Esophagus muscularis mucosa (tissue), 3 donors: ENCODE data around the gene CNTNAP2.

ENCODE experiments used
- POLR2AphosphoS5 ChIP-seq, 2 donors: sonication (generic); formaldehyde crosslinking; IDR thresholded peaks; one replicate each; pipeline ENCODE4 v1.6.1; 2017; ENCODE audit warnings: antibody characterized with exemption in 2 of 2
- TF ChIP-seq, protein P1 (sequence below), 3 experiments: fragments of 200-600 bp in 2 of 3; fragments of 450-650 bp in 1 of 3; sonication (generic) in 2 of 3; IDR thresholded peaks; one replicate each; pipeline ENCODE4 v1.5.1; 2017 to 2019; ENCODE audit warnings: antibody characterized with exemption in 3 of 3, mild to moderate bottlenecking in 2 of 3, moderate library complexity in 1 of 3

DNA sequence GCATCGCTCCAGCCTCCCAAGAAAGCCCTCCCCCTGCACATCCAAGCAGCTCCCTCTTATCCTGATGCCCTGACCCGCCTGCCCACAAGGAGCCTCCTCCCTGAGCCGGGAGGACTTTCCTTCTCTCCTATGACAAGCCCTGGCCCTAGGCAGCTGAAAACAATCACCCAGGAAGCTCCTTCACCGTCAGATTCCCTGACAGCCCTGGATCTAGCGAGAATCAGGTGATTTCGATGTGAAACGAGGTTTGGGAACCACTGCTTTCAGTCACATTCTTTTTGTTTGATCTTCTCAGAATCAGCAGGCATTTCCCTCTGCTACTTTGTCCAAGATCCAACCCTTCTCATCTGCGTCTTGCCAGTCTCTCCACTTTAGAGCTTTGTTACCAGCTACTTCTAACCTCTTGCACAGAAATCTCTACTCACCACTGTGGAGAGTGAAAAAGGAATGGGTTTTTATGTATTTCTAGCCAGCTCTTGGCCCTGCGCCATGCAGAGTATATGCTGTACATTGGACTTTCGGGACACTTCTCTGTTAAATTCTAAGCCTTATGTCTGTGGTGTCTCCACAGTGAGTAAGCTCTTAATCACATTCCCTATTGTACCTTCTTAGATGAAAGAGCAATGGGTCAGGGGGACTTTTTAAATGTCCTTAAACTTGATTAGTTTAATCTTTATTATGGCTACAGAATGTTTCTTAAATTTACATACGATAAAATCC, 2220.8 kb downstream of the CNTNAP2 start:
- TF ChIP-seq, protein P1, sequence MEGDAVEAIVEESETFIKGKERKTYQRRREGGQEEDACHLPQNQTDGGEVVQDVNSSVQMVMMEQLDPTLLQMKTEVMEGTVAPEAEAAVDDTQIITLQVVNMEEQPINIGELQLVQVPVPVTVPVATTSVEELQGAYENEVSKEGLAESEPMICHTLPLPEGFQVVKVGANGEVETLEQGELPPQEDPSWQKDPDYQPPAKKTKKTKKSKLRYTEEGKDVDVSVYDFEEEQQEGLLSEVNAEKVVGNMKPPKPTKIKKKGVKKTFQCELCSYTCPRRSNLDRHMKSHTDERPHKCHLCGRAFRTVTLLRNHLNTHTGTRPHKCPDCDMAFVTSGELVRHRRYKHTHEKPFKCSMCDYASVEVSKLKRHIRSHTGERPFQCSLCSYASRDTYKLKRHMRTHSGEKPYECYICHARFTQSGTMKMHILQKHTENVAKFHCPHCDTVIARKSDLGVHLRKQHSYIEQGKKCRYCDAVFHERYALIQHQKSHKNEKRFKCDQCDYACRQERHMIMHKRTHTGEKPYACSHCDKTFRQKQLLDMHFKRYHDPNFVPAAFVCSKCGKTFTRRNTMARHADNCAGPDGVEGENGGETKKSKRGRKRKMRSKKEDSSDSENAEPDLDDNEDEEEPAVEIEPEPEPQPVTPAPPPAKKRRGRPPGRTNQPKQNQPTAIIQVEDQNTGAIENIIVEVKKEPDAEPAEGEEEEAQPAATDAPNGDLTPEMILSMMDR (IDR thresholded peaks at IDR 0.05), result no peak
- no peak for TF ChIP-seq POLR2AphosphoS5 (IDR thresholded peaks at IDR 0.05)
